Common myeloid progenitor, CD34-positive (primary cell): ENCODE measurements around the gene MELTF.
"Not testable (repeated sequence)": the region's sequence is repeated elsewhere in the genome, so short reads cannot be mapped to it uniquely, and the experiment has no call there.

Experiments used
- CTCF ChIA-PET: fragments of 350-600 bp; sonication (Branson Sonifier 250); formaldehyde crosslinking; loops from one replicate; lab custom pipeline; 2021; ENCODE audit warnings: antibody characterized with exemption; lab: Charles Lee
- POLR2A ChIA-PET: fragments of 350-600 bp; sonication (Branson Sonifier 250); formaldehyde crosslinking; loops from one replicate; lab custom pipeline; 2021; ENCODE audit warnings: antibody characterized with exemption; lab: Charles Lee
- DNase-seq, 3 donors: peaks; one replicate each; pipeline versions ENCODE4 v3.0.0 to v3.0.0-alpha.2; 2013
- H3K27ac ChIP-seq, 2 experiments: 1 replicate in 1 of 2; 2 replicates in 1 of 2; pipeline ENCODE4 v1.7.0; 2013; ENCODE audit warnings: inconsistent platforms in 2 of 2, low read length in 2 of 2, mild to moderate bottlenecking in 2 of 2, low read depth in 1 of 2, moderate library complexity in 1 of 2; ENCODE audit not compliant: severe bottlenecking in 2 of 2, insufficient read depth in 1 of 2, poor library complexity in 1 of 2
- H3K27me3 ChIP-seq, 5 experiments: replicated peaks in 2 of 5; 1 replicate in 3 of 5; 2 replicates in 2 of 5; pipeline versions ENCODE4 v1.6.1 to v1.7.0; 2013; ENCODE audit warnings: low read length in 4 of 5, mild to moderate bottlenecking in 2 of 5, moderate library complexity in 2 of 5, inconsistent platforms in 1 of 5; ENCODE audit not compliant: insufficient read depth in 5 of 5, control insufficient read depth in 4 of 5
- H3K36me3 ChIP-seq, 4 experiments: 1 replicate in 2 of 4; 2 replicates in 2 of 4; pipeline versions ENCODE4 v1.6.1 to v1.7.0; 2013; ENCODE audit warnings: low read length in 3 of 4, control low read depth in 1 of 4, mild to moderate bottlenecking in 1 of 4; ENCODE audit not compliant: control insufficient read depth in 4 of 4, insufficient read depth in 4 of 4
- H3K4me1 ChIP-seq, 4 experiments: 1 replicate in 3 of 4; 2 replicates in 1 of 4; pipeline versions ENCODE4 v1.6.1 to v1.7.1; 2013; ENCODE audit warnings: low read length in 3 of 4, mild to moderate bottlenecking in 3 of 4, control low read depth in 1 of 4, inconsistent platforms in 1 of 4, moderate library complexity in 1 of 4; ENCODE audit not compliant: control insufficient read depth in 4 of 4, insufficient read depth in 4 of 4; ENCODE audit errors: control extremely low read depth in 1 of 4
- H3K4me3 ChIP-seq, 7 experiments: 1 replicate in 4 of 7; 2 replicates in 3 of 7; pipeline versions ENCODE4 v1.5.1 to v1.7.0; 2013; ENCODE audit warnings: mild to moderate bottlenecking in 7 of 7, low read length in 6 of 7, moderate library complexity in 6 of 7, inconsistent platforms in 2 of 7, low read depth in 2 of 7, control low read depth in 1 of 7; ENCODE audit not compliant: insufficient read depth in 4 of 7, control insufficient read depth in 1 of 7; ENCODE audit errors: extremely low read depth in 1 of 7
- H3K9me3 ChIP-seq, 5 experiments: 1 replicate in 4 of 5; 2 replicates in 1 of 5; pipeline versions ENCODE4 v1.6.1 to v1.7.1; 2013; ENCODE audit warnings: low read length in 4 of 5, mild to moderate bottlenecking in 2 of 5, inconsistent platforms in 1 of 5, low read depth in 1 of 5, moderate library complexity in 1 of 5; ENCODE audit not compliant: control insufficient read depth in 4 of 5, insufficient read depth in 2 of 5; ENCODE audit errors: control extremely low read depth in 1 of 5
- WGBS: methylation state at CpG from one replicate; pipeline ENCODE4 v1.1.5; 2013; ENCODE audit not compliant: insufficient coverage; 5-methylcytosine and 5-hydroxymethylcytosine counted together

The MELTF gene

GRCh38 chr3:197042539-197042938 is 12.9 kb upstream of the MELTF start:
- POLR2A ChIA-PET = no interaction called here
- Histone ChIP-seq H3K27ac (no peak overlapping the region), H3K4me3 (no peak overlapping the region), H3K9me3 (no peaks in the 10 kb centered on the region), H3K4me1 (no peaks in the 10 kb centered on the region), H3K27me3 (no peaks in the 10 kb centered on the region), H3K36me3 (peaks cover 2 to 27% (median 17%) of the 10 kb centered on the region in 4 experiments)
- no peak for DNase-seq
- CTCF ChIA-PET = interaction anchor here (0.9 to 1.2 kb wide), 2 partner anchors 13 to 43 kb away, joined by 3 to 5 read pairs; partner anchors contain the start of gene MELTF
- whole genome bisulfite sequencing = 97% methylated on average over 3 of the region's 4 CpGs

- no peak overlapping the region for H3K4me3 ChIP-seq
- H3K9me3 ChIP-seq = no peaks in the 10 kb centered on the region
- WGBS = 100% methylated on average over 2 of the region's 6 CpGs
- H3K4me1 ChIP-seq = no peaks in the 10 kb centered on the region
- no peak for DNase-seq
- H3K27ac ChIP-seq = no peak overlapping the region
- POLR2A ChIA-PET = no interaction called here
- H3K36me3 ChIP-seq = peaks cover 2 to 27% (median 17%) of the 10 kb centered on the region in 4 experiments
- CTCF ChIA-PET = interaction anchor here (0.6 to 1.2 kb wide), 3 partner anchors 12 to 192 kb away, joined by 3 to 5 read pairs (median 4); partner anchors contain the start of gene MELTF
- peaks cover 0 to under 1% (median 0%) of the 10 kb centered on the region in 5 experiments for H3K27me3 ChIP-seq
Measured at GRCh38 chr3:197041875-197042488, 12.4 kb upstream of the MELTF start.

GRCh38 chr3:197040658-197041057 is 11.0 kb upstream of the MELTF start:
- Histone ChIP-seq H3K4me1 (no peaks in the 10 kb centered on the region), H3K4me3 (no peak overlapping the region), H3K36me3 (peaks cover 0 to 18% (median 10%) of the 10 kb centered on the region in 4 experiments), H3K27me3 (peaks cover 0 to 7% (median 0%) of the 10 kb centered on the region in 5 experiments), H3K9me3 (no peaks in the 10 kb centered on the region), H3K27ac (no peak overlapping the region)
- WGBS = 100% methylated on average over 1 of the region's 4 CpGs
- no peak for DNase-seq
- ChIA-PET POLR2A (interaction anchor here (0.8 kb wide), 1 partner anchor 109 kb away, joined by 6 read pairs; no protein-coding TSS in a partner anchor), CTCF (interaction anchor here (1.0 kb wide), 1 partner anchor 11 kb away, joined by 3 read pairs; the partner anchor contains the start of gene MELTF)

DNA sequence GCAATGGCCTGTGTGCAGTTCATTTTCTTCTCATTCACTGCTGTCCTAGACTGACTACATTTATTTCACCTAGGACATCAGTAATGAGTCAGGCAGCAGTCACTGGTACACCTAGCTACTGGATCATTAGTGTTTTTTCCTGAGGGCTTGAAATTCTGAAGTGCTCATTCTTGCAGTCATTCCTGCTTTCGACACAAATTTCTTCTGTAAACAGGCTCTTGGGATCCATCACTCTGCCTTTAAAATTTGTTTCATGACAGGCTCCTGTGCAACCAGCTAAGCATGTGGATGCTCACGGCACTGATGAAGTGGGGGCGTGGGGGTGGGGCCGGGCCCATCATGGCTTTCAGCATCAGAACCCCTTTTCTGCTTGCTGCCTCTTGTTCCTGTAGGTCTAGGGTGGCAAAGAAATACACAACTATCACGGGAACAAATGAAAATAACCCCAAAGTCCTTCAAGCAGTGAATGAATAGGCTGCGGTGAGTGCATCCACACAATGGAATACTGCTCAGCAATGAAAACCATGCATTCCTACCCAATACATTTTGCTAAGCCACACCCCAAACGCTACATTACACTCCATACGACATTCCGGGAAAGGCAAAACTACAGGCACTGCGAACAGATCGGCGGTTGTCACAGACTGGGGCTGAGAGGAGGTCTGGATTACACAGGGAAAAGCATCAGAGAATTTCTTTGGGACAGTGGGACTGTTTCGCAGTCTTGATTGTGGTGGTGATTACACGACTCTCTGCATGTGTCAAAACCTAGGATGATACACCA is 9.3 kb upstream of the MELTF start:
- DNase-seq = no peak
- POLR2A ChIA-PET = no interaction called here
- no peak overlapping the region for H3K4me3 ChIP-seq
- no peak overlapping the region for H3K27ac ChIP-seq
- peaks cover 0 to 6% (median 2%) of the 10 kb centered on the region in 4 experiments for H3K36me3 ChIP-seq
- H3K4me1 ChIP-seq = no peaks in the 10 kb centered on the region
- H3K27me3 ChIP-seq = peaks cover 0 to 18% (median 2%) of the 10 kb centered on the region in 5 experiments
- CTCF ChIA-PET = interaction anchor here (0.6 kb wide), 1 partner anchor 8 kb away, joined by 4 read pairs; no protein-coding TSS in a partner anchor
- H3K9me3 ChIP-seq = no peaks in the 10 kb centered on the region
- WGBS = 94% methylated on average over 13 of the region's 14 CpGs

DNA sequence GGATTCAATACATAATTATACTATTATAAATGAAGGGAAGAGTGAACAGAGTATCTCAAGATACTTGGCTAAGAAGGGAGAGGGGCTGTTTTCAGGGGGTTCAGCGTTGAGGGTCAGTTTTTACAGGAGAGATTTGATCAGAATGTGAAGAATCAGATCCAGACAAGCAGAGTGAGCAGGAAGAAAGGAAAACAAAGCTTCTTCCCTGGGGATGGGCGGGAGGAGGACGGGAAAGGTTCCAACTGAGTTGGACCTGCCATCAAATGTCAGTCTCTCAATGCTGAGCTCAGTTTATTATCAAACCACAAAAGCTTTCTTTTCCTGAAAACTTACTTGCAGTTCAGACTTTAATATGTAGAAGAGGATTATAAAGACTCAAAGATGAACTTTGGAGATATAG is 6.0 kb upstream of the MELTF start:
- H3K4me1 ChIP-seq = peaks cover 0 to 10% (median 6%) of the 10 kb centered on the region in 4 experiments
- no peaks in the 10 kb centered on the region for H3K9me3 ChIP-seq
- no peaks in the 10 kb centered on the region for H3K36me3 ChIP-seq
- no peak for DNase-seq
- H3K27ac ChIP-seq = no peak overlapping the region
- peaks cover 0 to 18% (median 4%) of the 10 kb centered on the region in 5 experiments for H3K27me3 ChIP-seq
- ChIA-PET CTCF (no interaction called here), POLR2A (no interaction called here)
- 79% methylated on average over 3 of the region's 3 CpGs for WGBS
- no peak overlapping the region for H3K4me3 ChIP-seq

GRCh38 chr3:197034778-197035177 is 5.2 kb upstream of the MELTF start:
- peak in 1 of 3 donors; percentile 18 for DNase-seq
- CTCF ChIA-PET, H3K27ac ChIP-seq, H3K9me3 ChIP-seq, H3K4me3 ChIP-seq, H3K36me3 ChIP-seq, POLR2A ChIA-PET: not testable (repeated sequence)
- peaks cover 0 to 18% (median 4%) of the 10 kb centered on the region in 5 experiments for H3K27me3 ChIP-seq
- WGBS = 83% methylated on average over 4 of the region's 5 CpGs
- H3K4me1 ChIP-seq = peaks cover 0 to 14% (median 8%) of the 10 kb centered on the region in 4 experiments
